Left hindlimb (tissue), 1 donor: ENCODE measurements around the gene GHRHR.

Experiments
- DNase-seq: peaks from one replicate; pipeline ENCODE4 v3.0.0-alpha.2; 2018

The GHRHR gene

GRCh38 chr7:30963842-30964241, at the start of gene GHRHR:
Gene GHRHR, plus strand, starts transcription at chr7:30963953. Its CDS starts 116 bp downstream, at chr7:30964069.
- DNase-seq, result no peak

GRCh38 chr7:30914596-30914995, 49.2 kb upstream of the GHRHR start:
- DNase-seq, result no peak

- DNase-seq, result no peak
Measured at GRCh38 chr7:30915005-30915601, 48.6 kb upstream of the GHRHR start.

- peak; percentile 69 for DNase-seq
Measured at GRCh38 chr7:30915751-30916150, 48.0 kb upstream of the GHRHR start.

GRCh38 chr7:30916255-30916654, 47.5 kb upstream of the GHRHR start:
- DNase-seq, result no peak

- DNase-seq, result no peak
Measured at GRCh38 chr7:30916767-30917166, 47.0 kb upstream of the GHRHR start.

- DNase-seq, result no peak
Measured at GRCh38 chr7:30917216-30917893, 46.4 kb upstream of the GHRHR start.

GRCh38 chr7:30918676-30919075, 45.1 kb upstream of the GHRHR start:
- DNase-seq, result peak; percentile 24

GRCh38 chr7:30920021-30920583, 43.7 kb upstream of the GHRHR start:
- DNase-seq, result peak; percentile 25

- peak; percentile 70 for DNase-seq
Measured at GRCh38 chr7:30920584-30921539, 42.9 kb upstream of the GHRHR start.

- peak; percentile 18 for DNase-seq
Measured at GRCh38 chr7:30921540-30922401, 42.0 kb upstream of the GHRHR start.

GRCh38 chr7:30922596-30922995, 41.2 kb upstream of the GHRHR start:
- DNase-seq, result peak; percentile 31

GRCh38 chr7:30923009-30923773, 40.6 kb upstream of the GHRHR start:
- peak; percentile 17 for DNase-seq

- peak; percentile 15 for DNase-seq
Measured at GRCh38 chr7:30923774-30924413, 39.9 kb upstream of the GHRHR start.

GRCh38 chr7:30924624-30925023, 39.1 kb upstream of the GHRHR start:
- no peak for DNase-seq

GRCh38 chr7:30925117-30925516, 38.6 kb upstream of the GHRHR start:
- no peak for DNase-seq

- DNase-seq, result no peak
Measured at GRCh38 chr7:30925913-30926312, 37.8 kb upstream of the GHRHR start.

GRCh38 chr7:30926313-30926712, 37.4 kb upstream of the GHRHR start:
- DNase-seq, result no peak

GRCh38 chr7:30927040-30927439, 36.7 kb upstream of the GHRHR start:
- DNase-seq, result no peak

- no peak for DNase-seq
Measured at GRCh38 chr7:30927559-30927958, 36.2 kb upstream of the GHRHR start.
